Astrocyte of the cerebellum (primary cell): ENCODE data around the gene ATXN3L.
"Not testable (repeated sequence)": the region's sequence is repeated elsewhere in the genome, so short reads cannot be mapped to it uniquely, and the experiment has no call there.

Source experiments
- DNase-seq: peaks from one replicate; pipeline ENCODE4 v3.0.0-alpha.2; 2011; ENCODE audit warnings: low read depth
- H3K4me3 ChIP-seq: 2 replicates; pipeline ENCODE4 v1.5.1; 2011; ENCODE audit warnings: mild to moderate bottlenecking, low read depth, low read length, moderate library complexity
- in situ Hi-C: cut with HindIII; loops from 2 replicates; pipeline ENCODE4 v1.10.0; 2017; ENCODE audit warnings: low sequenced_read_pairs
- TF ChIP-seq, protein P1 (sequence below): IDR thresholded peaks from 2 replicates; pipeline ENCODE4 v1.5.1; 2012; ENCODE audit warnings: low read length, low read depth, moderate library complexity, mild to moderate bottlenecking; ENCODE audit errors: missing control alignments

Gene ATXN3L

DNA sequence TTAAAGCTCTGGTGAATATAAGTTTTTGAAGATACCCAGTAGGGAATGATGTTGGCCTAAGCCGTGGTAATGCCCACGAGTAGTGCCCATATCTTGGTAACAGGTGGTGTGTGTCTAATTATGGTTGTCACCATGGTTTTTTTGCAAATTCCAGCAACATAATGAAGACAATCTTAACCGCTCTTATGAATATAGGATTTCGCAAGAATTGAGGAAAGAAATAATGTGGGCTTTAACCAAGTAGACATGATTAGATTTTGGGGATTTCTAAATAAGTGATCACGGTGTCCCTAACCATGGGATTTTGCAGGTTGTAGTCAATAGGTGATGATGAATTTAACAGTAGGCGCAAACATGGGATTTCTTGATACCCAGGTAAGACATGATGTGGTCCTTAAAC lies 2.5 kb downstream of the ATXN3L start:
- DNase-seq, result no peak
- in situ Hi-C loops, result no loop called here
- H3K4me3 ChIP-seq, result no peak overlapping the region

DNA sequence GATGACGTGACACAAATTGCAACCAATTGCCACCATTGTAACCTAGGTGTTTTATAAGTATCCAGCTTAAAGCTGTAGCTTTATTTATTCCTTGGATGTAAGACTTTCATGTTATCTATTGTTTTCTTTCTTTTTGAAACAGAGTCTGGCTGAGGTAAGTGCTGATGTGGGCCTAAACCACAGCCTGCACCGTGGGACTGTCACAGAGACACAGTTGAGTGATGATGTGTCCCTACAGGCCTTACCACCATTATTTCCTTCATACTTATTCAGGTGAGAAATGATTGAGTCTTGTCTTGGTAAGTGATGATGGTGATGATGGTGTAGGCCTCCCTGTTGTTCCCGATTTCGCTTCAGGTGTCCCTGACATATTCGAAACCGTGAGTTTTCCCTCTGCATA lies 8.3 kb downstream of the ATXN3L start:
- TF ChIP-seq, protein P1, sequence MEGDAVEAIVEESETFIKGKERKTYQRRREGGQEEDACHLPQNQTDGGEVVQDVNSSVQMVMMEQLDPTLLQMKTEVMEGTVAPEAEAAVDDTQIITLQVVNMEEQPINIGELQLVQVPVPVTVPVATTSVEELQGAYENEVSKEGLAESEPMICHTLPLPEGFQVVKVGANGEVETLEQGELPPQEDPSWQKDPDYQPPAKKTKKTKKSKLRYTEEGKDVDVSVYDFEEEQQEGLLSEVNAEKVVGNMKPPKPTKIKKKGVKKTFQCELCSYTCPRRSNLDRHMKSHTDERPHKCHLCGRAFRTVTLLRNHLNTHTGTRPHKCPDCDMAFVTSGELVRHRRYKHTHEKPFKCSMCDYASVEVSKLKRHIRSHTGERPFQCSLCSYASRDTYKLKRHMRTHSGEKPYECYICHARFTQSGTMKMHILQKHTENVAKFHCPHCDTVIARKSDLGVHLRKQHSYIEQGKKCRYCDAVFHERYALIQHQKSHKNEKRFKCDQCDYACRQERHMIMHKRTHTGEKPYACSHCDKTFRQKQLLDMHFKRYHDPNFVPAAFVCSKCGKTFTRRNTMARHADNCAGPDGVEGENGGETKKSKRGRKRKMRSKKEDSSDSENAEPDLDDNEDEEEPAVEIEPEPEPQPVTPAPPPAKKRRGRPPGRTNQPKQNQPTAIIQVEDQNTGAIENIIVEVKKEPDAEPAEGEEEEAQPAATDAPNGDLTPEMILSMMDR, result no peak
- DNase-seq, result no peak
- H3K4me3 ChIP-seq, result no peak overlapping the region
- in situ Hi-C loops, result no loop called here

More for the DNA sequence above, 2.5 kb downstream of the ATXN3L start:
- TF ChIP-seq, protein P1, result no peak

DNA sequence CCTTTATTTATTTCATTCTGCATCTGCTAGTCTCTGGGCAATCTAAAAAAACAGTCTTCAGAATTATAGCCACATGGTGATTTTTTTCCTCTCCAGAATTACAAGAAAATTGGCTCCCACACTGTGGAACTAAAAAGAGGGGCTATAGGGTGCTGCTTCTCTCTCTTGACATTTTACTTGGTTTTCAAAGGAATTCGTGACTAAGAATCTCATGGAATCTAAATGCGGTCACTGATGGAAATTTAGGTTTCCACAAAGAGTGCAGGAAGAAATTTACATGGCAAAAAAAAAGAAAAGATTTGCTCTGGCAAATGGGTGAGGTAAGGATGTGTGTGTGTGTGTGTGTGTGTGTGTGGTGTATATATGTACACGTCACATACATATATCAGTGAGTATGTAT lies 10.2 kb downstream of the ATXN3L start:
- in situ Hi-C loops, result no loop called here
- H3K4me3 ChIP-seq, result no peak overlapping the region
- no peak for DNase-seq
- TF ChIP-seq, protein P1, result no peak

DNA sequence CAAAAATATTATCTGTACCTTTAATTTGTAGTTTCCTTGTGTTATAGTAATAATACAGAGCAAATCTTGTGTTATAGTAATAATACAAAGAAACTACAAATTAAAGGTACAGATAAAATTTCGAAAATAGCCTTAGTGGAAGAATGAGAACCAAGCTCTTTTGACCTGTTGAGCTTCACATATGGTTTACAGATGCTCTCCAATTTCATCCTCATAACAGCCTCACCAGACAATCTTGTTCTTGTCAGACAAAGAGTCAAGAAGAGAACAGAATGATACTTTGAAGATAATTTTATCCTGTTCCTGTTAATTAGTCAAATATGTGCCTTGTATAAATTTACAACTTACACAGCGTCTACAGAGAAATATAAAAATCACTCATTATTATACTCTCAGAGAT lies 12.8 kb downstream of the ATXN3L start:
- in situ Hi-C loops, result no loop called here

DNA sequence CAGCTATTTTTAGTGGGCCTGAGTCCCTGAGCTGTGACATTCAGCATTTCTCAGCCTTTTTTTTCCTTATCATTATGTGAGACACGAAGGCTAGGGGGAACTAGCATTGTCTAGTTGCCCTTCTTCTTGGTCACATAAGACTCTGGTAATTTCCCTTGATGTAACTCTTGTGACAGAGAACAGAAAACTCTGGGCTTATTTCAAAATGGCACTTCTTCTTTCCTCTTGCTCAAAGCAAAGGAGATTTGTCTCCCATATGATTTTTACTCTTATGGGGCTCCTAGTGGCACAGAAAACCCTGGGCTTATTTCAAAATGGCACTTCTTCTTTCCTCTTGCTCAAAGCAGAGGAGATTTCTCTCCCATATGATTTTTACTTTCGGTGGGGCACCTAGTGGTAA lies 14.7 kb downstream of the ATXN3L start:
- in situ Hi-C loops, result no loop called here
- no peak for DNase-seq
- TF ChIP-seq, protein P1, result no peak
- no peak overlapping the region for H3K4me3 ChIP-seq

More for the DNA sequence above, 12.8 kb downstream of the ATXN3L start:
- TF ChIP-seq, protein P1, result no peak
- no peak for DNase-seq
- H3K4me3 ChIP-seq, result no peak overlapping the region

DNA sequence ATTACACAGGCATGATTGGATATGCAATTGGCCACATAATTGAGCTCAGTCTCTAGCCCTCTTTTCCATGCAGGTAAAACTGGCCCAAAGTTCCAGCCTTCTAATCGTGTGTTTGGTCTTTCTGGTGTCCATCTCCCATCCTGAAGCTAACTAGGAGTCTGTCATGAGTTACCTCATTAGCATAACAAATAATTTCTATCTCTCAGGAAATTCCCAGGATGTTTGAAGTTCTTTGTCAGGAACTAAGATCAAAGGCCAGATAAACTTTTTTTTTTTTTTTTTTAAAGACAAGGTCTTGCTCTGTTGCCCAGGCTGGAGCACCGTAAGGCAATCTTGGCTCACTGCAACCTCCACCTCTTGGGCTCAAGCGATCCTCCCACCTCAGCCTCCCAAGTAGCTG lies 15.8 kb downstream of the ATXN3L start:
- no peak overlapping the region for H3K4me3 ChIP-seq
- no peak for DNase-seq
- in situ Hi-C loops, result no loop called here
- TF ChIP-seq, protein P1, result no peak

DNA sequence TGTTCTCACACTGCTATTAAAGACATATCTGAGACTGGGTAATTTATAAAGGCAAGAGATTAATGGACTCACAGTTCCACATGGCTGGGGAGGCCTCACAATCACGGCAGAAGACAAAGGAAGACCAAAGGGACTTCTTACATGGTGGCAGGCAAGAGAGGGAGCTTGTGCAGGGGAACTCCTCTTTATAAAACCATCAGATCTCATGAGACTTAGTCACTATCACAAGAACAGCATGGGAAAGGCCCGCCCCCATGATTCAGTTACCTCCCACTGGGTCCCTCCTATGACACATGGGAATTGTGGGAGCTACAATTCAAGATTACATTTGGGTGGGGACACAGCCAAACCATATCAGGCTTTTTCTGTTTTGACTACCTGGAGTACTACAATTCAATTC lies 16.6 kb downstream of the ATXN3L start:
- H3K4me3 ChIP-seq, DNase-seq, in situ Hi-C loops: not testable (repeated sequence)
